Measurements from ENCODE around the gene FIBCD1.
"Not testable (repeated sequence)": the region's sequence is repeated elsewhere in the genome, so short reads cannot be mapped to it uniquely, and the experiment has no call there.

FIBCD1 gene

GRCh38 chr9:130921300-130921988 lies 17.6 kb downstream of the FIBCD1 start:
- DNase-seq, result no peak

GRCh38 chr9:130920762-130921299 lies 18.2 kb downstream of the FIBCD1 start:
- DNase-seq, result no peak

GRCh38 chr9:130920233-130920632 lies 18.8 kb downstream of the FIBCD1 start:
- no peak for DNase-seq

GRCh38 chr9:130919559-130920145 lies 19.4 kb downstream of the FIBCD1 start:
- DNase-seq, result no peak

GRCh38 chr9:130918826-130919558 lies 20.1 kb downstream of the FIBCD1 start:
- no peak for DNase-seq

- no peak for DNase-seq
Observed at GRCh38 chr9:130918101-130918825, 20.8 kb downstream of the FIBCD1 start.

- DNase-seq, result no peak
Observed at GRCh38 chr9:130917168-130917960, 21.7 kb downstream of the FIBCD1 start.

- no peak for DNase-seq
Observed at GRCh38 chr9:130915096-130915447, 24.0 kb downstream of the FIBCD1 start.

- no peak for DNase-seq
Observed at GRCh38 chr9:130914417-130915095, 24.5 kb downstream of the FIBCD1 start.

- DNase-seq, result no peak
Observed at GRCh38 chr9:130913599-130914416, 25.2 kb downstream of the FIBCD1 start.

- no peak for DNase-seq
Observed at GRCh38 chr9:130912932-130913598, 26.0 kb downstream of the FIBCD1 start.

- DNase-seq, result no peak
Observed at GRCh38 chr9:130911254-130912049, 27.6 kb downstream of the FIBCD1 start.

- not testable (repeated sequence) for DNase-seq
Observed at GRCh38 chr9:130910670-130911069, 28.4 kb downstream of the FIBCD1 start.

GRCh38 chr9:130910041-130910440 lies 29.0 kb downstream of the FIBCD1 start:
- not testable (repeated sequence) for DNase-seq

- no peak for DNase-seq
Observed at GRCh38 chr9:130908878-130909355, 30.1 kb downstream of the FIBCD1 start.

GRCh38 chr9:130908146-130908877 lies 30.7 kb downstream of the FIBCD1 start:
- no peak for DNase-seq

GRCh38 chr9:130906735-130907416 lies 32.2 kb downstream of the FIBCD1 start:
- no peak for DNase-seq

All from NCI-H2081 treated with DMSO at 0.1 percent for 48 hours (cell line).